ENCODE data around the gene RBBP8NL.

The RBBP8NL gene

GRCh38 chr20:62405108-62405980 lies 22.0 kb downstream of the RBBP8NL start:
- DNase-seq, result no peak

- DNase-seq, result no peak
Observed at GRCh38 chr20:62404761-62405107, 22.6 kb downstream of the RBBP8NL start.

GRCh38 chr20:62404112-62404665 lies 23.1 kb downstream of the RBBP8NL start:
- DNase-seq, result no peak

GRCh38 chr20:62403331-62403730 lies 24.0 kb downstream of the RBBP8NL start:
- DNase-seq, result no peak

GRCh38 chr20:62402456-62403150 lies 24.7 kb downstream of the RBBP8NL start:
- no peak for DNase-seq

GRCh38 chr20:62401331-62401779 lies 26.0 kb downstream of the RBBP8NL start:
- peak; percentile 18 for DNase-seq

- DNase-seq, result no peak
Observed at GRCh38 chr20:62400541-62400940, 26.8 kb downstream of the RBBP8NL start.

- DNase-seq, result no peak
Observed at GRCh38 chr20:62400021-62400420, 27.3 kb downstream of the RBBP8NL start.

DNA sequence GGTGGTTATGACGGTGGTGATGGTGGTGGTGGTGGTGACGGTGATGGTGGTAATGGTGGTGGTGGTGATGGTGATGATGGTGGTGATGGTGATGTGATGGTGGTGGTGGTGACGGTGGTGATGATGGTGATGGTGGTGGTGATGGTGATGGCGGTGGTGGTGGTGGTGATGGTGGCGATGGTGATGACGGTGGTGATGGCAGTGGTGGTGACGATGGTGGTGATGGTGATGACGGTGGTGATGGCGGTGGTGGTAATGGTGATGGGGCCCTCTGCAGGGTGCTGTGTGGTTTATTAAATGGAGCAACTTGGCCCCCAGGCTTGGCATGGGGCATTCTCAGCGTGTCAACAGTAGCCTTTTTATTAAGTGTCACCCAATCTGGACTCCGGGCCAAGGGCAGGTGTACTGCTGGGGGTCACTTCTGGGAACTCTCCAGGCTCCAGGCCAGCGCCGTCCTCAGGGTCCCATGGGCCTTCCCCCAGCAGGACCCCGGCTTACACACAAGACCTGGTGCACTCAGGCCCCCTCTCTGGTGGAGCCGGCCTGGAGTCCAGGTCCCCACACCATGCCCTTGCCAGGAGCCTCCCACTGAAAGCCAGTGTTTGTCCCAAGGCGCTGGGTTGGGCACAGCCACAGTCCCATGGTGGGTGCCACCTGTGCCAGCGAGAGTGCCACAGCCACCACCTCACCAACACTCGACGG lies 29.1 kb downstream of the RBBP8NL start:
- no peak for DNase-seq

- no peak for DNase-seq
Observed at GRCh38 chr20:62396367-62397239, 30.7 kb downstream of the RBBP8NL start.

- no peak for DNase-seq
Observed at GRCh38 chr20:62395311-62396242, 31.8 kb downstream of the RBBP8NL start.

DNA sequence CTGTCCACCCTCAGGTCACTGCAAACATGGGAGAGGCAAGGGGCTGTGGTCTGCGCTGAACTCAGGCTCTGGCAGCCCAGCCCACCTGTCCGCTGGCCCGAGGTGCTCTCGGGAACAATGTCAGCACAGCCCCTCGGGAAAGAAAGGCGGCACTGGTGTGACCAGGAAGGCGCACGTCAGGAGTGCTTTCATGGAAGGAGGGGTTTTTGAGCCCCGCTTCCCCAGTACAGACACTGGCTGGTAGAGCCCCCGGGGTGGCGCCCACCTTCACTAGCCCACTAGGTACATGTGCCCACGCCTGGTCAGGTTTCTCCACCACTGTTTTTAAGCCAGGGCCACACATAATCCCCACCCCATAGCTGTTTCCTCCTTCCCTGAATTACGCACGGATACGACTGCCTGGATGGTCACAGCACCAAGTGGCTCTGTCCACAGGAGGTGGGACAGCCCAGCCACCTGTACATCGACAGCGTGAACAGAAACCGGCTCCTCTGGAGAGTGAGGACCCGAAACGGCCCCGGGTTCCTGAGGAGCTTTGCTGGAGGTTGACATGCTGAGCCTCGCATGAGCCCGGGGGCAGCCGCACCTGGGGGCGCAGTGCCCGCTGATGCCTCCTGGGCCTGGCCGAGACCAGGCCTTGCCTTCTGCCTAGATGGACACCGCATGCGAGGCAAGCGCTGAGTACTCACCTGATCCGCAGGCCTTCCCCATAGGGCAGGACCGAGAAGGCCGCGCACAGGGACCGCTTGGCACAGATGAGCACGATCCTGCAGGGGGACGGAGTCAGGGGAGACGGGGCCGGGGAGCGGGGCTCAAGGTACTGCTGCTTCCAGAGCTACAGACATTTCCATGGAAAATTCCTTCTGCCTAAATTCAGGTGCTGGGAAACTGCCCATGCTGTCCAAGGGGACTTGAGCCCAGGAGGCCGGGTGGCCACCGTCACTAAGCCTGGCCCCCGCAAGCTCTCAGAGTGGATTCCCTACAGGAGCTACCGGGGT lies 32.8 kb downstream of the RBBP8NL start:
- DNase-seq, result no peak

- DNase-seq, result no peak
Observed at GRCh38 chr20:62393830-62394229, 33.5 kb downstream of the RBBP8NL start.

- DNase-seq, result no peak
Observed at GRCh38 chr20:62393335-62393665, 34.0 kb downstream of the RBBP8NL start.

- no peak for DNase-seq
Observed at GRCh38 chr20:62392621-62393334, 34.6 kb downstream of the RBBP8NL start.

- no peak for DNase-seq
Observed at GRCh38 chr20:62392077-62392418, 35.3 kb downstream of the RBBP8NL start.

GRCh38 chr20:62391165-62392076 lies 35.9 kb downstream of the RBBP8NL start:
- no peak for DNase-seq
